ENCODE measurements around the gene ZSWIM3. TPM values are rescaled to one million over a fixed set of nuclear protein-coding genes. Genes with fewer than 3 reads are reported as not detected.

Gene ZSWIM3
- total and polyA plus RNA-seq, 11 donors = 1.3 to 3.1 (median 2.1) TPM

- WGBS, 4 donors = 14 to 21% (median 15%) methylated on average over 12 to 13 of the region's 13 CpGs
- DNase-seq (no peak), ATAC-seq (no peak)
- H3K4me1 ChIP-seq = peaks cover 3 to 37% (median 31%) of the 10 kb centered on the region in 12 donors
- no peaks in the 10 kb centered on the region for H3K27me3 ChIP-seq
- intact Hi-C loops (cut with DNase I) = loop anchor here in 1 of 10 donors (2.0 kb wide), 1 partner anchor 77 kb away; the partner anchor contains the start of gene PCIF1
- peaks cover 0 to 21% (median 10%) of the 10 kb centered on the region in 9 donors for H3K36me3 ChIP-seq
- H3K27ac ChIP-seq = peak overlapping the region; percentile 7 to 94 (median 84)
- TF ChIP-seq CTCF (IDR thresholded peaks at IDR 0.05) (no peak), POLR2A (IDR thresholded peaks at IDR 0.05) (no peak)
- no peaks in the 10 kb centered on the region for H3K9me3 ChIP-seq
- H3K4me3 ChIP-seq = peak overlapping the region; percentile 43 to 98 (median 90)
These were observed 435 bp downstream of the ZSWIM3 start for GRCh38 chr20:45857882-45858216.

GRCh38 chr20:45859916-45860315, 2.5 kb downstream of the ZSWIM3 start:
- Histone ChIP-seq H3K4me3 (no peak overlapping the region), H3K4me1 (peaks cover 3 to 33% (median 27%) of the 10 kb centered on the region in 12 donors), H3K27ac (no peak overlapping the region), H3K9me3 (no peaks in the 10 kb centered on the region), H3K36me3 (peaks cover 0 to 3% (median 0%) of the 10 kb centered on the region in 9 donors), H3K27me3 (no peaks in the 10 kb centered on the region)
- DNase-seq (no peak), ATAC-seq (no peak)
- intact Hi-C loops (cut with DNase I) = no loop called here
- TF ChIP-seq CTCF (IDR thresholded peaks at IDR 0.05) = no peak
- TF ChIP-seq POLR2A (IDR thresholded peaks at IDR 0.05) = no peak
- WGBS, 4 donors = 95 to 98% (median 96%) methylated on average over 5 of the region's 5 CpGs

GRCh38 chr20:45860560-45861220, 3.3 kb downstream of the ZSWIM3 start:
- no peak overlapping the region for H3K4me3 ChIP-seq
- WGBS, 4 donors = 65 to 78% (median 74%) methylated on average over 7 of the region's 7 CpGs
- peaks cover 3 to 25% (median 19%) of the 10 kb centered on the region in 12 donors for H3K4me1 ChIP-seq
- no peak for TF ChIP-seq POLR2A (IDR thresholded peaks at IDR 0.05)
- TF ChIP-seq CTCF (IDR thresholded peaks at IDR 0.05) = no peak
- intact Hi-C loops (cut with DNase I) = no loop called here
- no peaks in the 10 kb centered on the region for H3K9me3 ChIP-seq
- no peaks in the 10 kb centered on the region for H3K36me3 ChIP-seq
- no peaks in the 10 kb centered on the region for H3K27me3 ChIP-seq
- DNase-seq (no peak), ATAC-seq (no peak)
- H3K27ac ChIP-seq = no peak overlapping the region

GRCh38 chr20:45861221-45862075, 4.0 kb downstream of the ZSWIM3 start:
- DNase-seq (no peak), ATAC-seq (no peak)
- Histone ChIP-seq H3K27me3 (no peaks in the 10 kb centered on the region), H3K9me3 (no peaks in the 10 kb centered on the region), H3K4me1 (peaks cover 0 to 17% (median 12%) of the 10 kb centered on the region in 12 donors), H3K27ac (no peak overlapping the region), H3K36me3 (no peaks in the 10 kb centered on the region), H3K4me3 (no peak overlapping the region)
- WGBS, 4 donors = 91 to 95% (median 93%) methylated on average over 7 of the region's 7 CpGs
- no peak for TF ChIP-seq CTCF (IDR thresholded peaks at IDR 0.05)
- intact Hi-C loops (cut with DNase I) = no loop called here
